ENCODE measurements around the gene ROR2. TPM values are rescaled to one million over a fixed set of nuclear protein-coding genes. Genes with fewer than 3 reads are reported as not detected.

Gene ROR2
- total RNA-seq, 4 donors from 2014 or later: 0.19 to 1.7 (median 0.38) TPM

DNA sequence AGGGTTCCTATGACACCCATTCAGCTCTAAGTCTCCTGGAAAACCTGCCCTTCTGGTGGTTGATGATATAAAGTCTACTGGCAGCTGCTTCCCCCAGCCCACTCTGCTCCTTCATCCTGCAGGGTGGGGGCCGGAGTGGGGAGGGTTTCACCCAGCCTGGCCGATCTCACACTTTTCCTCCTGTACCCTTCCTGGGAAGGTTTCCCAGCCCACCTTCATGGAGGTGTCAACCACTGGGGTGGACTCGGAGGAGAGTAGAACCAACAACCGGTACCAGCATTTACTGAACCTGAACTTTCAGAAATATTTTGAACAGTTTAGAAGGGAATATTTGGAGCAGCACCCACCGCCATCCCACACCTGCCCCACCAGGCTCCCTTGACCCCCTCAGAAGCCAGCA lies 30.4 kb downstream of the ROR2 start:
- no peak for TF ChIP-seq CTCF (IDR thresholded peaks at IDR 0.05; ENCODE audit: low read depth)

DNA sequence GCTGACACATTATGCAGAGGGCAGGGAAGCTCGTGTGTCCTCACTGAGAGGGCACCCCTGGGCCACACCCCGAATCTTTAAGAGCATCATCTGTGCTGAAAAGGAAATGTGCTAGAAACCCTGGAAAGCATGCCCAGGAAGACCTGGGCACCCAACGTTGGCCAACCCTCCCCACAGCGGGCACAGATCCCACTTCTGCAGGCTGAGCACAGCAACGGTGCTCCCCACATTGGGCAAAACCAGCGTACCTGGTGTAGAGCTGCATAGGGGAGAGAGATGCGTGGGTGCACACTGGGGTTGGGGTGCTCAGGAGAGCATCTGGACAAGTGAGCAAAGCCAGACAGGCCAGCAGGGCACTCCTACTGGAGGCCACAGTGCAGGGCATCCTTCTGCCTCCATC lies 32.6 kb downstream of the ROR2 start:
- TF ChIP-seq CTCF (IDR thresholded peaks at IDR 0.05; ENCODE audit: low read depth): no peak

DNA sequence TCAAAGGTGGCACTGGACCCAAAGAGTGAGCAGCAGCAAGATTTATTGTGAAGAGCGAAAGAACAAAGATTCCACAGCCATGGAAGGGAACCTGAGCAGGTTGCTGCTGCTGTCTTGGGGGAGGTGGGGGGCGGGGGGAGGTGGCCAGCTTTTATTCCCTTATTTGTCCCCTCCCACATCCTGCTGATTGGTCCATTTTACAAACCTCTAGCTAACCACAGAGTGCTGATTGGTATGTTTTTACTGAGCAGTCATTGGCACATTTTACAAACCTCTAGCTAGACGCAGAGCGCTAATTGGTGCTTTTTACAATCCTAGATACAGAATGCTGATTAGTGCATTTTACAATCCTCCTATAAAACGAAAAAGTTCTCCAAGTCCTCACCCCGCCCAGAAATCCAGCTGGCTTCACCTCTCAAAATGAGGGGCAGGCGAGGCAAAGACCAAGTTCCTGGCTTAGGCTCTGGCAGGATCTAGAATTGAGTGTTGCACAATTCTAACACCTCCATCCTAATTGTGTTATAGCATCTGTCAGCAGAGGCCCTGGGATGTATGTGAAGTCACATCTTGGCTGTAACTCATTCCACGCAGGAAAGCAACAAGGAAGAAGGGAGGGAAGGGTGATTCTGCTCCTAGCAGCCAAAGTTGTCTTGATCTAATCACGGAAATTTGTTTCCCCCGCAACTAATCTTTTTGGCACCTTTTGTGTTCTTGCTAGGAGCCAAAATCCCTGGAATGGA lies 34.3 kb downstream of the ROR2 start:
- TF ChIP-seq CTCF (IDR thresholded peaks at IDR 0.05; ENCODE audit: low read depth): no peak

GRCh38 chr9:91914937-91915336 lies 35.1 kb downstream of the ROR2 start:
- no peak for TF ChIP-seq CTCF (IDR thresholded peaks at IDR 0.05; ENCODE audit: low read depth)

GRCh38 chr9:91914404-91914803 lies 35.6 kb downstream of the ROR2 start:
- TF ChIP-seq CTCF (IDR thresholded peaks at IDR 0.05; ENCODE audit: low read depth): no peak

GRCh38 chr9:91913986-91914385 lies 36.0 kb downstream of the ROR2 start:
- no peak for TF ChIP-seq CTCF (IDR thresholded peaks at IDR 0.05; ENCODE audit: low read depth)

GRCh38 chr9:91913096-91913495 lies 36.9 kb downstream of the ROR2 start:
- no peak for TF ChIP-seq CTCF (IDR thresholded peaks at IDR 0.05; ENCODE audit: low read depth)
